ENCODE data around the gene COQ8B. TPM values are rescaled to one million over a fixed set of nuclear protein-coding genes. Genes with fewer than 3 reads are reported as not detected.
"Not testable (repeated sequence)": the region's sequence is repeated elsewhere in the genome, so short reads cannot be mapped to it uniquely, and the experiment has no call there.

The COQ8B gene
- 10 to 100 TPM; 39.2 to 73.0 (median 54.7) TPM for total RNA-seq

GRCh38 chr19:40716482-40717324 lies at the start of gene COQ8B, which contains the start of gene ITPKC:
COQ8B (minus strand) TSS chr19:40716886; CDS start chr19:40714632, 2,254 bp downstream.
ITPKC (plus strand) TSS chr19:40717112; CDS start chr19:40717136, 24 bp downstream.
- H3K27ac ChIP-seq = peak within 1 kb of the TSS; percentile 91 to 98 (median 93)
- H3K27me3 ChIP-seq = no peaks in the 10 kb centered on the region
- H3K9me3 ChIP-seq = no peaks in the 10 kb centered on the region
- TF ChIP-seq POLR2A (IDR thresholded peaks at IDR 0.05) = peak in 1 of 2 donors; percentile 80
- TF ChIP-seq CTCF (IDR thresholded peaks at IDR 0.05) = peak in 4 of 6 experiments; percentile 13 to 48 (median 30)
- peak; percentile 100 for DNase-seq
- intact Hi-C loops (cut with DNase I) = no loop called here
- peaks cover 38 to 60% of the 10 kb centered on the region in 2 donors for H3K4me1 ChIP-seq
- no peaks in the 10 kb centered on the region for H3K36me3 ChIP-seq
- peak within 1 kb of the TSS; percentile 69 to 75 (median 74) for H3K4me3 ChIP-seq (replicated peaks in 1 of 3)
- 0 to 2% methylated on average over 22 to 51 of the region's 76 CpGs for WGBS, 2 donors

DNA sequence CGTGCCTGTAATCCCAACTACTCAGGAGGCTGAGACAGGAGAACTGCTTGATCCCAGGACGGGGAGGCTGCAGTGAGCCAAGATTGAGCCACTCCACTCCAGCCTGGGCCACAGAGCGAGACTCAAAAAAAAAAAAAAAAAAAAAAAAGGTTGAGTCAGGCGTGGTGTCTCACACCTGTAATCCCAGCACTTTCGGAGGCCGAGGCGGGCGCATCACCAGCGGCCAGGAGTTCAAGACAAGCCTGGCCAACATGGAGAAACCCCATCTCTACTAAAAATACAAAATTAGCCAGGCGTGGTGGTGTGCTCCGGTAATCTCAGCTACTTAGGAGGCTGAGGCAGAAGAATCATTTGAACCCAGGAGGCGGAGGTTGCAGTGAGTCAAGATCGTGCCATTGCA lies 49.7 kb upstream of the COQ8B start:
- H3K27me3 ChIP-seq; H3K4me3 ChIP-seq (replicated peaks in 1 of 3); intact Hi-C loops (cut with DNase I); H3K9me3 ChIP-seq; H3K4me1 ChIP-seq; H3K27ac ChIP-seq; DNase-seq: not testable (repeated sequence)
- WGBS, 2 donors = 93 to 94% methylated on average over 13 of the region's 13 CpGs
- H3K36me3 ChIP-seq = peaks cover 50 to 58% of the 10 kb centered on the region in 2 donors

DNA sequence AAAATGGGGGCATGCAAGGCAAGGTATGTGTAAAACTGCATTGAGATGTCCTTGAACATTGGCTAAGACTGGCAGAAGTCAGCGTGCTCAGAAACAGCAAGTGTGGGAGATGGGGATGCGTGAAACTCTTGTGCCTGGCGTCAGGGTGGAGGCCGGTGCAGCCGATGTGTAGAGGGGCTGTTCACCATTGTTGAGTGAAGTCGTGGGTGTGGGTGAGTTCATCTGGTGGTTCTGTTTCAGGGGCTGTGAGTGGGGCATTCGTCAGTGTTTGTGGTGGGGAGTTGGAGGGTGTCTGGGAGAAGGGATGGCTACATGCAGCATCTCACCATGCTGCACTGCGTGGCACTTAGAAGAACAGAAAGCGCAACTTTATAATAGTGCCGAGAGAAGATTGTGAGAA lies 47.3 kb upstream of the COQ8B start:
- WGBS, 2 donors = 91 to 95% methylated on average over 10 of the region's 10 CpGs
- TF ChIP-seq POLR2A (IDR thresholded peaks at IDR 0.05) (no peak), CTCF (IDR thresholded peaks at IDR 0.05) (no peak)
- Histone ChIP-seq H3K4me1 (no peaks in the 10 kb centered on the region), H3K27me3 (no peaks in the 10 kb centered on the region), H3K36me3 (peaks cover 74 to 78% of the 10 kb centered on the region in 2 donors), H3K4me3 (replicated peaks in 1 of 3) (no peak overlapping the region), H3K9me3 (no peaks in the 10 kb centered on the region), H3K27ac (no peak overlapping the region)
- intact Hi-C loops (cut with DNase I) = no loop called here
- DNase-seq = no peak

DNA sequence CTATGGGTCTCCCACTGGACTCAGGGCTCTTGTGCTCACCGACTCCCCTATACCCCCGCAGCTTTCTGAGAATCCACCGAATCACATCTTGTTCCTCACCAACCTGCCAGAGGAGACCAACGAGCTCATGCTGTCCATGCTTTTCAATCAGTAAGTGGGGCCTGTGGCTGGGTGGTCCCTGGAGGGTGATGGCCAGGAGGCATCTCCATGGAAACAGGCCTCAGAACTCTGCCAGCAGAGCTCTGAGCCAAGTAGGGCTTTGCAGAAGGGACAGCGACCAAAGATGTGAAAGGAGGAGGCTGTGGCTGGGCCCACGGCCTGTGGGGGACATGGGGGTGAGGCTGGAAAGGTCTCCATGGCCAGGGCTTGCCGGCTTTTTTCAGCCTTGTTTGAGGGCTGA lies 46.8 kb upstream of the COQ8B start:
- intact Hi-C loops (cut with DNase I) = no loop called here
- Histone ChIP-seq H3K27me3 (no peaks in the 10 kb centered on the region), H3K9me3 (no peaks in the 10 kb centered on the region), H3K4me1 (no peaks in the 10 kb centered on the region), H3K36me3 (peaks cover 78 to 82% of the 10 kb centered on the region in 2 donors), H3K27ac (no peak overlapping the region), H3K4me3 (replicated peaks in 1 of 3) (no peak overlapping the region)
- no peak for DNase-seq
- 90 to 99% methylated on average over 6 to 7 of the region's 7 CpGs for WGBS, 2 donors
- TF ChIP-seq POLR2A (IDR thresholded peaks at IDR 0.05) = no peak
- TF ChIP-seq CTCF (IDR thresholded peaks at IDR 0.05) = no peak

DNA sequence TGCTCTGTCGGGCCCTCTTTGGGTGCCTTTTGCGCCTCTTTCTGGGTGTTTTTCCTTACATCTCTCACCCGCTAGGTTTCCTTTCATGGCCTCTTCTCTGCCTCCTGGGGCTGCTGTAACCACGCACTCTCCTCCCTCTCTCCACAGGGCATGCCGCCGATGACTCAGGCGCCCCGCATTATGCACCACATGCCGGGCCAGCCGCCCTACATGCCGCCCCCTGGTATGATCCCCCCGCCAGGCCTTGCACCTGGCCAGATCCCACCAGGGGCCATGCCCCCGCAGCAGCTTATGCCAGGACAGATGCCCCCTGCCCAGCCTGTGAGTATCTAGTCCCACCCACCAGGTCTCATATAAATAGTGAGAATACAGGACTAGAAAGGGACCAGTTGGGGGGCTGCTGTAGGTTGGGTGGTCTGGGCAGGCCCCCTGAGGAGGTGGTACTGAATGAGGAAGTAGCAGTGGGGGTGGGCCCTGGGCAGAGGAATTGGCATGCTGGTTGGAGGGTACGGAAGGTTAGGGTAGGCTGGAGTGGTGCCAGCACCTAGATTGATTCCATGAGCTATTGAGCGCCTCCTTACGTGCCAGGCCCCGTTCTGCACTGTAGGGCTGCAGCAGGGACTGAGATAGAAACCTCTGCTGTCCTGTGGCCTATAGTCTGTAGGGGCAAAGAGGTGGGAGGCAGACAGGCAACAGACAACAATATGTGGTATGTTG lies 46.2 kb upstream of the COQ8B start:
- Histone ChIP-seq H3K4me1 (no peaks in the 10 kb centered on the region), H3K4me3 (replicated peaks in 1 of 3) (no peak overlapping the region), H3K27me3 (no peaks in the 10 kb centered on the region), H3K36me3 (peaks cover 83 to 87% of the 10 kb centered on the region in 2 donors), H3K27ac (no peak overlapping the region), H3K9me3 (no peaks in the 10 kb centered on the region)
- intact Hi-C loops (cut with DNase I) = no loop called here
- TF ChIP-seq POLR2A (IDR thresholded peaks at IDR 0.05) (no peak), CTCF (IDR thresholded peaks at IDR 0.05) (no peak)
- no peak for DNase-seq
- WGBS, 2 donors = 90 to 93% methylated on average over 17 of the region's 17 CpGs

All from thyroid gland (tissue), 4 donors.